Kidney epithelial cell (primary cell): Measurements from ENCODE around the gene PAX7. TPM values are rescaled to one million over a fixed set of nuclear protein-coding genes. Genes with fewer than 3 reads are reported as not detected.

ENCODE experiments used
- DNase-seq: peaks from one replicate; pipeline ENCODE4 v3.0.0-alpha.2; 2010; ENCODE audit warnings: low read depth
- H3K27me3 ChIP-seq: 2 replicates; pipeline ENCODE4 v1.6.0; 2011; ENCODE audit warnings: low read length; ENCODE audit not compliant: control insufficient read depth, insufficient read depth
- H3K36me3 ChIP-seq: 2 replicates; pipeline ENCODE4 v1.5.1; 2011; ENCODE audit warnings: low read length; ENCODE audit not compliant: control insufficient read depth, insufficient read depth
- H3K4me3 ChIP-seq: 2 replicates; pipeline ENCODE4 v1.5.1; 2011; ENCODE audit warnings: low read depth, mild to moderate bottlenecking, control low read depth, low read length
- total RNA-seq: library from RNA; depleted of rRNA; stranded (reverse); fragments of >200 nt; gene quantifications from 2 replicates; pipeline ENCODE4 v1.2.3, GENCODE V29; 2015
- TF ChIP-seq, protein P1 (sequence below): IDR thresholded peaks from 2 replicates; pipeline ENCODE4 v1.5.1; 2011; ENCODE audit warnings: mild to moderate bottlenecking, moderate library complexity, low read length, control low read depth, inconsistent platforms; ENCODE audit not compliant: insufficient read depth, poor library complexity, severe bottlenecking

PAX7 gene
- total RNA-seq, 1 donor from 2014 or later, result not detected

DNA sequence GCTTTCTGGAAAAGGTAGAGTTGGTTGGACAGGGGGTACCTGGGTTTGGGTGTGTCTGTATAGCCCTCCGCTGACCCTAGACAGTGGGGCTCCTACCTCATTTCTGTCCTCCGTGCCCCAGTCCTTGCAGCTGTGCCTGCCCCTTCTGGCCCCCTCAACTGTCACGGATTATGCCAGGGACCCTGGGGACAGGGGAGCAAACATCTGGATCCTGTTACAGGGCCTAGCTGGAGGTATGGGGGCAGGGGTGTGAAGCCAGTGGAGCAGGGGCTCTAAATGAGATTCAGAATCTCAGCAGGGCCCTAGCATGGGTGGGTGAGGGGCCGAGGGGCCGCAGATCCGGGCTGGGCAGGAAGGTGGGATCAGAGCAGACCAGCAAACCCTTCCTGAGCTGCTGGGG lies 147.8 kb downstream of the PAX7 start:
- TF ChIP-seq, protein P1, sequence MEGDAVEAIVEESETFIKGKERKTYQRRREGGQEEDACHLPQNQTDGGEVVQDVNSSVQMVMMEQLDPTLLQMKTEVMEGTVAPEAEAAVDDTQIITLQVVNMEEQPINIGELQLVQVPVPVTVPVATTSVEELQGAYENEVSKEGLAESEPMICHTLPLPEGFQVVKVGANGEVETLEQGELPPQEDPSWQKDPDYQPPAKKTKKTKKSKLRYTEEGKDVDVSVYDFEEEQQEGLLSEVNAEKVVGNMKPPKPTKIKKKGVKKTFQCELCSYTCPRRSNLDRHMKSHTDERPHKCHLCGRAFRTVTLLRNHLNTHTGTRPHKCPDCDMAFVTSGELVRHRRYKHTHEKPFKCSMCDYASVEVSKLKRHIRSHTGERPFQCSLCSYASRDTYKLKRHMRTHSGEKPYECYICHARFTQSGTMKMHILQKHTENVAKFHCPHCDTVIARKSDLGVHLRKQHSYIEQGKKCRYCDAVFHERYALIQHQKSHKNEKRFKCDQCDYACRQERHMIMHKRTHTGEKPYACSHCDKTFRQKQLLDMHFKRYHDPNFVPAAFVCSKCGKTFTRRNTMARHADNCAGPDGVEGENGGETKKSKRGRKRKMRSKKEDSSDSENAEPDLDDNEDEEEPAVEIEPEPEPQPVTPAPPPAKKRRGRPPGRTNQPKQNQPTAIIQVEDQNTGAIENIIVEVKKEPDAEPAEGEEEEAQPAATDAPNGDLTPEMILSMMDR, result no peak
- Histone ChIP-seq H3K4me3 (no peak overlapping the region), H3K27me3 (peaks cover 5% of the 10 kb centered on the region), H3K36me3 (no peaks in the 10 kb centered on the region)
- no peak for DNase-seq

DNA sequence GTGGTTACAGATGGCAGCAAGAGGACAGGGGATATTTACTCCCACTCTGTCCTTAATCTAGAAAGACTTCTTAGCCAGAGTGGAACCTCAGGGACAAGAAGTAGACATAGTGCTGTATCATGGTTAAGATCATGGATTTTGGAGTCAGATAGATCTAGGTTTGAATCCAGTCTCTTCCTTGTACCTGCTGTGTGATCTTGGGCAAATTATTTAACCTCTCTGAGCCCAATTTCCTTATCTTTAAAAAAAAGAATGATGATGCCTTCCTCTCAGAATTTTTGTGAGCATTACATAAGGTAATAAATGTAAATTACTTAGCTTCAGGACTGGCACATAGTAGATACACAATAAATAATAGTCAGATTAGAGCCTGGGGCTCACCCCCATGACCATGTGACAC lies 150.4 kb downstream of the PAX7 start:
- no peak for DNase-seq
- no peak overlapping the region for H3K4me3 ChIP-seq
- no peaks in the 10 kb centered on the region for H3K36me3 ChIP-seq
- TF ChIP-seq, protein P1, result no peak
- H3K27me3 ChIP-seq, result peaks cover 20% of the 10 kb centered on the region

DNA sequence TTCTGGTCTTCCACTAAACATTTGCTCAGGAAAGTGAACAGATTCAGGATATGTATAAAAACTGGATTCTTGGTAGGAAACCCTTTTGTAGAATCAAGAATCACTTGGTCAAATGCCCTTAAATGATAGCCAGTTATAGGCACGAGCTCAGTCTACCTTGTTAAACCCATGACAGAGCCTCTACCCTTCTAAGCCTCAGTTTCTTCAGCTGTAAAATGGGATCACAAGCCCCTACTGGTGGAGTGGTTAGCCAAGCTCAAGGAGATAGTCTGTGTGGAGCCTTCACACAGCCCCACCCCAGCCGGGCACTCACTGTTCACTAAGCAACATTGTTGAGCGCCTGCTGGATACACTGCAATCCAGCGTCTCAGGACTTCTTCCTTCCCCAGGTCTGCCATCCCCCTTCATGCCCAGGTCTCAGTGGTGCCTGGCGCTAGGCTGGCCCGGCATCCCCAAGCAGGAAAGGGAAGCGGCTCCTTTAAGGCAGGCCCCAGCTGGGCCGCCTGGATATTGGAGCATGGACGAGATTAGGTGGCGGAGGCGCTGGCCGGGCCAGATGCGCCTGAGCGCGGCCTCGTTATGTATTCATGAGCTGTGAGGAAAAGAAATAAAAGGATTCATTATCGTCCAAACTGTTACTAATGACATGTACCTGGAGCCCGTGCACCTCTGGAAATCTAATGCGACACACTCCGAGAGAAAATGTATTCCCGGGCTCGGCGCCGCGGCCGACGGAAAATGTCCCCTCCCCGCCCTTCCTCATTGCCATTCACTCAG lies 153.2 kb downstream of the PAX7 start:
- peaks cover 20% of the 10 kb centered on the region for H3K27me3 ChIP-seq
- DNase-seq, result no peak
- no peak overlapping the region for H3K4me3 ChIP-seq
- TF ChIP-seq, protein P1, result no peak
- H3K36me3 ChIP-seq, result no peaks in the 10 kb centered on the region

DNA sequence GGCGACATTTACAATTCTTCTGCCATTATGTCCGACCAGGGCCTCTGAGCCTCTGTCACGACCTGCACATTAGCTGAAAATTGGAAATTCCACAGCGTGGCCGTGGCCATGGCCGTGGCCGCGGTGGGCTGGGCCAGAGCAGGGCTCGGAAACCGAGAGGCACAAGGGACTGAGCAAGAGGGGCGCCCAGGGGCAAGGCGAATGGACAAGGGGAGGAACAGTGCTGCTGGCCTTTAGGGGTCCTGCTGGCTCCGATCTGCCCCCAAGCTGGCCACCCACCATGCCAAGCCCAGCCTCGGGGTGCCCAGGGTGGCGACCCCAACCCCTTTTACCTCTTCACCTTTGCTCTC lies 153.8 kb downstream of the PAX7 start:
- no peak for DNase-seq
- H3K4me3 ChIP-seq, result no peak overlapping the region
- H3K36me3 ChIP-seq, result no peaks in the 10 kb centered on the region
- peaks cover 20% of the 10 kb centered on the region for H3K27me3 ChIP-seq
- TF ChIP-seq, protein P1, result no peak

DNA sequence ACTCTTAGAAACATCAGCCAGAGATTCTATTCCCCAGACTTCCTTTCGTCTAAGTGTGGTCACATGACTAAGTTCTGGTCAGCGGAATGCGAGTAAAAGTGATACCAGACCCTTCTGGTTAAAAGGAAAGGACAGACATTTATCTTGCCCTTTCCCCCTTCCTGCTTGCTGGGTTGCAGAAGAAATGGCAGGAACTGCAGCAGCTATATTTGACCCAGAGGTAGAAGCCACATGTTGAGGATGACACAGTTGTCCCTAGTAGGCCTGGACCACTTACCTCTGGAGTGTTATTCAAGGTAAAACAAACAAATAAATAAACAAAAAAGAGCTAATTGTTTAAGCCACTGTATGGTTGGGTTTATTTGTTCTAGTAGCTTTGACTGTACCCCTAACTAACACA lies 155.5 kb downstream of the PAX7 start:
- TF ChIP-seq, protein P1, result no peak
- Histone ChIP-seq H3K4me3 (no peak overlapping the region), H3K36me3 (no peaks in the 10 kb centered on the region), H3K27me3 (peaks cover 18% of the 10 kb centered on the region)
- no peak for DNase-seq
